GM12878 (cell line): ENCODE measurements around the gene SPC24. TPM values are rescaled to one million over a fixed set of nuclear protein-coding genes. Genes with fewer than 3 reads are reported as not detected.

ENCODE experiments used
- ATAC-seq: fragments of 200-7000 bp; cut with Tn5 transposase; 3 replicates; pipeline ENCODE4 v1.9.1; 2020; ENCODE audit warnings: mild to moderate bottlenecking, moderate library complexity
- BruUV-seq: library from RNA; stranded (reverse); fragments of 400-500 nt; replicated peaks from 2 replicates; lab custom pipeline; 2021; lab: Mats Ljungman, UMichigan
- CTCF ChIA-PET: fragments of 300-600 bp; sonication (Branson Sonifier 250); formaldehyde crosslinking; extraction: SDS; loops from one replicate; lab custom pipeline; 2021; ENCODE audit warnings: inconsistent platforms; lab: Yijun Ruan, JAX
- POLR2A ChIA-PET: fragments of 350-600 bp; formaldehyde crosslinking; extraction: SDS; loops from one replicate; lab custom pipeline; 2021; ENCODE audit warnings: inconsistent platforms; lab: Charles Lee
- RAD21 ChIA-PET: fragments of 300-600 bp; sonication (Branson Sonifier 250); formaldehyde crosslinking; loops from one replicate; lab custom pipeline; 2023; ENCODE audit warnings: antibody characterized with exemption; ENCODE audit not compliant: unreplicated experiment; lab: Charles Lee
- SMC1A ChIA-PET: fragments of 300-600 bp; sonication (Branson Sonifier 250); formaldehyde crosslinking; loops from one replicate; lab custom pipeline; 2023; ENCODE audit not compliant: unreplicated experiment, uncharacterized antibody; lab: Charles Lee
- DNase-seq: peaks from one replicate; pipeline ENCODE4 v3.0.0-alpha.2; 2011; ENCODE audit warnings: low read depth, low spot score
- FAIRE-seq: peaks from 3 replicates; lab custom pipeline; 2011; peaks lifted over from hg19 to GRCh38; lab: Jason Lieb, UNC
- H2AFZ ChIP-seq: 2 replicates; pipeline ENCODE4 v1.6.0; 2011; ENCODE audit warnings: low read depth, low read length, control low read depth; ENCODE audit not compliant: control insufficient read depth
- H3K27ac ChIP-seq: 2 replicates; pipeline ENCODE4 v1.5.1; 2011; ENCODE audit warnings: control low read depth; ENCODE audit not compliant: control insufficient read depth, insufficient read depth
- H3K27me3 ChIP-seq, 2 experiments: replicated peaks in 1 of 2; 2 replicates each; pipeline versions ENCODE4 v1.6.0 to v1.6.1; 2011; ENCODE audit warnings: low read length in 1 of 2; ENCODE audit not compliant: control insufficient read depth in 2 of 2, insufficient read depth in 2 of 2
- H3K36me3 ChIP-seq, 2 experiments: 2 replicates each; pipeline ENCODE4 v1.5.1; 2011; ENCODE audit warnings: low read length in 1 of 2; ENCODE audit not compliant: control insufficient read depth in 2 of 2, insufficient read depth in 2 of 2
- H3K4me1 ChIP-seq: 2 replicates; pipeline ENCODE4 v1.6.1; 2011; ENCODE audit warnings: mild to moderate bottlenecking, low read length, moderate library complexity, mixed read lengths; ENCODE audit not compliant: control insufficient read depth, insufficient read depth
- H3K4me2 ChIP-seq: 2 replicates; pipeline ENCODE4 v1.6.0; 2011; ENCODE audit warnings: control low read depth; ENCODE audit not compliant: control insufficient read depth, insufficient read depth
- H3K4me3 ChIP-seq: fragments of 200-600 bp; sonication (generic); 2 replicates; pipeline ENCODE4 v1.5.1; 2016
- H3K79me2 ChIP-seq: 2 replicates; pipeline ENCODE4 v1.6.0; 2011; ENCODE audit warnings: low read length; ENCODE audit not compliant: control insufficient read depth, insufficient read depth
- H3K9ac ChIP-seq: 2 replicates; pipeline ENCODE4 v1.8.0; 2011; ENCODE audit warnings: low read length, control low read depth, mixed read lengths; ENCODE audit not compliant: control insufficient read depth, insufficient read depth
- H3K9me3 ChIP-seq: replicated peaks from 3 replicates; pipeline ENCODE4 v1.5.1; 2011; ENCODE audit warnings: mild to moderate bottlenecking, low read length; ENCODE audit not compliant: control insufficient read depth, insufficient read depth
- H4K20me1 ChIP-seq: 2 replicates; pipeline ENCODE4 v1.6.0; 2011; ENCODE audit not compliant: control insufficient read depth, insufficient read depth
- EP300 ChIP-seq, 2 experiments: fragments of 150-350 bp in 1 of 2; IDR thresholded peaks; 2 replicates each; pipeline ENCODE4 v1.6.1; 2011 to 2012; ENCODE audit warnings: low read depth in 2 of 2, low read length in 2 of 2, borderline replicate concordance in 1 of 2, improper control_type of control experiment in 1 of 2, inconsistent platforms in 1 of 2; ENCODE audit not compliant: control insufficient read depth in 1 of 2
- ESRRA ChIP-seq: IDR thresholded peaks from 2 replicates; pipeline ENCODE4 v1.6.1; 2012; ENCODE audit warnings: mild to moderate bottlenecking, low read length, improper control_type of control experiment
- USF1 ChIP-seq: IDR thresholded peaks from 2 replicates; pipeline ENCODE4 v1.6.1; 2011; ENCODE audit warnings: borderline replicate concordance, low read depth, mild to moderate bottlenecking, moderate library complexity, mixed read lengths, low read length; ENCODE audit not compliant: insufficient read depth; ENCODE audit errors: extremely low read length
- WGBS: methylation state at CpG from one replicate; pipeline ENCODE4 v1.1.6; 2016; ENCODE audit warnings: low lambda C conversion rate; ENCODE audit not compliant: insufficient replicate concordance, insufficient coverage; ENCODE audit errors: missing lambda C conversion rate; 5-methylcytosine and 5-hydroxymethylcytosine counted together
- in situ Hi-C: fragments of 300-500 bp; cut with MboI; formaldehyde crosslinking; loops from 9 replicates; pipeline ENCODE4 v1.14.3; 2018; ENCODE audit warnings: mixed read lengths
- intact Hi-C: fragments of 100-400 bp; cut with micrococcal nuclease; formaldehyde crosslinking; loops from one replicate; pipeline ENCODE4 v1.14.2; 2022; ENCODE audit not compliant: unreplicated experiment
- polyA plus RNA-seq, 11 experiments: library from polyadenylated mRNA; depleted of rRNA in 4 of 11; unstranded in 6 of 11; stranded (reverse) in 5 of 11; fragments of >200 nt; fragmentation: Nextera tagmentation in 4 of 11; fragmentation: Illumina TruSeq in 1 of 11; extraction: Ambion mirVana in 4 of 11; extraction: Trizol in 1 of 11; gene quantifications; 1 replicate in 1 of 11; 2 replicates in 10 of 11; pipeline versions ENCODE4 v1.2.1 to v1.2.3, GENCODE V29; 2011 to 2016; ENCODE audit warnings: inconsistent platforms in 2 of 11, missing spikeins in 2 of 11, low read depth in 1 of 11
- total RNA-seq, 4 experiments: library from RNA; depleted of rRNA in 3 of 4; stranded (reverse); fragments of >200 nt in 3 of 4; fragmentation: Illumina TruSeq in 1 of 4; extraction: Trizol in 1 of 4; gene quantifications; 2 replicates each; pipeline versions ENCODE4 v1.2.1 to v1.2.3, GENCODE V29; 2013 to 2021

Gene SPC24
- total and polyA plus RNA-seq, 10 of the 15 experiments (the other 5 are each of a cell fraction or from before 2014, with no cell fraction given), result 9.4 to 72.6 (median 40.7) TPM

GRCh38 chr19:11154683-11155047 lies 917 bp downstream of the SPC24 start:
- H3K36me3 ChIP-seq, result no peaks in the 10 kb centered on the region
- peak overlapping the region; percentile 95 for H3K4me3 ChIP-seq
- peak; percentile 9; the same call in 2 of the 3 replicates for ATAC-seq
- no peaks in the 10 kb centered on the region for H4K20me1 ChIP-seq
- WGBS, result 13% methylated on average over 6 of the region's 6 CpGs
- H3K27ac ChIP-seq, result peak overlapping the region; percentile 91
- peak overlapping the region; percentile 29; the same call in 1 of the 2 replicates for H2AFZ ChIP-seq
- BruUV-seq, result TSS peak; percentile 72
- peak overlapping the region; percentile 87 for H3K4me2 ChIP-seq
- intact Hi-C loops, result loop anchor here (2.0 kb wide), 1 partner anchor 42 kb away; the partner anchor contains the start of gene KANK2
- H3K27me3 ChIP-seq, result no peaks in the 10 kb centered on the region
- in situ Hi-C loops, result no loop called here
- ChIA-PET POLR2A (interaction anchor here (0.9 to 1.6 kb wide), 2 partner anchors 10 to 66 kb away, joined by 4 to 7 read pairs; partner anchors contain the start of gene LDLR), CTCF (interaction anchor here (1.0 to 2.9 kb wide), 2 partner anchors 29 to 49 kb away, joined by 4 to 14 read pairs; no protein-coding TSS in a partner anchor), SMC1A (interaction anchor here (0.8 to 2.4 kb wide), 3 partner anchors 43 to 53 kb away, joined by 3 to 7 read pairs (median 3); partner anchors contain the start of gene KANK2), RAD21 (interaction anchor here (1.0 to 1.2 kb wide), 3 partner anchors 50 to 119 kb away, joined by 3 read pairs; no protein-coding TSS in a partner anchor)
- no peaks in the 10 kb centered on the region for H3K9me3 ChIP-seq
- TF ChIP-seq USF1 (no peak), ESRRA (no peak), EP300 (IDR thresholded peaks at IDR 0.05; ENCODE audit: borderline replicate concordance in 1 of 2, control insufficient read depth in 1 of 2, low read depth in 2 of 2, low read length in 2 of 2) (no peak)
- H3K9ac ChIP-seq, result peak overlapping the region; percentile 96
- no peak for DNase-seq
- no peak for FAIRE-seq
- peaks cover 26% of the 10 kb centered on the region for H3K79me2 ChIP-seq
- H3K4me1 ChIP-seq, result no peaks in the 10 kb centered on the region; the same call in 1 of the 2 replicates
